ENCODE results near the gene IFI35.
"Not testable (repeated sequence)": the region's sequence is repeated elsewhere in the genome, so short reads cannot be mapped to it uniquely, and the experiment has no call there.

The IFI35 gene

DNA sequence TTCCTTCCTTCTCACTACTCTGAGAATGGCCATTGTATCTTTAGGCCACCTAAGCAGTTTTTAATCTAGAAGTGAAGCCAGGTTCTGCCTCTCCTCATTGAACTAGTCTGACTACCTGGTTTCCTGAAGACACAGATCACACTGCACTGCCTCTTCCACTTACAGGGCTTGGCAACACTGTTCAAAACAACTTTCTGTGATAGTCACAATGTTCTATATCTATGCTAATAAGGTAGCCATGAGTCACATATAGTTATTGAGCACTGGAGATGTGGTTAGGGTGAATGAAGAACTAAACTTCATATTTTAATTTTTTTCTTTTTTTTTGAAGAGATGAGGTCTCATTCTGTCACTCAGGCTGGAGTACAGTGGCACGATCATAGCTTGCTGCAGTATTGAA is 45.4 kb downstream of the IFI35 start:
- DNase-seq (ENCODE audit: low read depth in 1 of 2, low spot score in 1 of 2) = no peak

- not testable (repeated sequence) for DNase-seq (ENCODE audit: low read depth in 1 of 2, low spot score in 1 of 2)
These were observed 46.4 kb downstream of the IFI35 start for GRCh38 chr17:43053008-43053407.

DNA sequence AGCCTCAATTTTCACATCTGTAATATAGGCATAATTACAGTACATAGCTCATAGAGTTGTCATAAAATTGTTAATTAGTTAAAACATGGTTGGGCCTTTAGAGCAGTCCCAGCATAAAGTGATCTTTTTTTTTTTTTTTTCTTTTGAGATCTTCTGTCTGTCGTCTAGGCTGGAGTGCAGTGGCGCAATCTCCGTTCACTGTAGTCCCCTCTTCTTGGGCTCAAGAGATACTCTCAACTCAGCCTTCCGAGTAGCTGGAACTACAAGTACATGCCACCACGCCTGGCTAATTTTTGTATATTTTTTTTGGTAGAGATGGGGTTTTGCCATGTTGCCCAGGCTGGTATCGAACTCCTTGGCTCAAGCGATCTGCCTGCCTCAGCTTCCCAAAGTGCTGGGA is 49.5 kb downstream of the IFI35 start:
- DNase-seq (ENCODE audit: low read depth in 1 of 2, low spot score in 1 of 2) = no peak

DNA sequence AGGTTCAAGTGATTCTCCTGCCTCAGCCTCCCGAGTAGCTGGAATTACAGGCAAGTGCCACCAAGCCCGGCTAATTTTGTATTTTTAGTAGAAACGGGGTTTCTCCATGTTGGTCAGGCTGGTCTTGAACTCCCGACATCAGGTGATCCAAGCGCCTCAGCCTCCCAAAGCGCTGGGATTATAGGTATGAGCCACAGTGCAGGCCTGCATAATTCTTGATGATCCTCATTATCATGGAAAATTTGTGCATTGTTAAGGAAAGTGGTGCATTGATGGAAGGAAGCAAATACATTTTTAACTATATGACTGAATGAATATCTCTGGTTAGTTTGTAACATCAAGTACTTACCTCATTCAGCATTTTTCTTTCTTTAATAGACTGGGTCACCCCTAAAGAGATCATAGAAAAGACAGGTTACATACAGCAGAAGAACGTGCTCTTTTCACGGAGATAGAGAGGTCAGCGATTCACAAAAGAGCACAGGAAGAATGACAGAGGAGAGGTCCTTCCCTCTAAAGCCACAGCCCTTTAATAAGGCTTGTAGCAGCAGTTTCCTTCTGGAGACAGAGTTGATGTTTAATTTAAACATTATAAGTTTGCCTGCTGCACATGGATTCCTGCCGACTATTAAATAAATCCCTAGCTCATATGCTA is 56.5 kb downstream of the IFI35 start:
- no peak for DNase-seq (ENCODE audit: low read depth in 1 of 2, low spot score in 1 of 2)
